H9 (cell line): Measurements from ENCODE around the gene ZNHIT1. TPM values are rescaled to one million over a fixed set of nuclear protein-coding genes. Genes with fewer than 3 reads are reported as not detected.

Experiments
- DNase-seq: peaks from one replicate; pipeline ENCODE4 v3.0.0-alpha.2; 2017
- H2AFZ ChIP-seq: one replicate; pipeline ENCODE4 v1.6.1; 2013; ENCODE audit warnings: mild to moderate bottlenecking, low read length, control low read depth, moderate library complexity
- H2AK5ac ChIP-seq: 2 replicates; pipeline ENCODE4 v1.6.1; 2013; ENCODE audit warnings: low read length, control low read depth, mixed read lengths; ENCODE audit not compliant: insufficient read length
- H2BK120ac ChIP-seq: one replicate; pipeline ENCODE4 v1.6.1; 2013; ENCODE audit warnings: low read depth, mild to moderate bottlenecking, low read length, control low read depth, inconsistent platforms; ENCODE audit not compliant: poor library complexity, severe bottlenecking
- H2BK12ac ChIP-seq: 2 replicates; pipeline ENCODE4 v1.6.1; 2013; ENCODE audit warnings: low read length, control low read depth, mixed read lengths, low read depth; ENCODE audit not compliant: insufficient read length
- H2BK15ac ChIP-seq: 2 replicates; pipeline ENCODE4 v1.6.1; 2013; ENCODE audit warnings: low read depth, low read length, control low read depth
- H2BK20ac ChIP-seq: one replicate; pipeline ENCODE4 v1.6.1; 2013; ENCODE audit warnings: low read depth, mild to moderate bottlenecking, low read length, control low read depth, inconsistent platforms; ENCODE audit not compliant: poor library complexity, severe bottlenecking
- H2BK5ac ChIP-seq: 2 replicates; pipeline ENCODE4 v1.6.1; 2013; ENCODE audit warnings: low read length, control low read depth, mixed read lengths; ENCODE audit not compliant: insufficient read length
- H3K14ac ChIP-seq: 2 replicates; pipeline ENCODE4 v1.6.1; 2013; ENCODE audit warnings: low read length, control low read depth; ENCODE audit not compliant: insufficient read depth
- H3K18ac ChIP-seq: 2 replicates; pipeline ENCODE4 v1.6.1; 2013; ENCODE audit warnings: low read depth, mild to moderate bottlenecking, mixed read lengths, low read length, control low read depth; ENCODE audit not compliant: insufficient read length
- H3K23ac ChIP-seq: 2 replicates; pipeline ENCODE4 v1.6.1; 2013; ENCODE audit warnings: low read length, control low read depth, mixed read lengths, low read depth; ENCODE audit not compliant: insufficient read length
- H3K23me2 ChIP-seq: 2 replicates; pipeline ENCODE4 v1.6.1; 2013; ENCODE audit warnings: low read depth, mild to moderate bottlenecking, mixed read lengths, low read length, control low read depth; ENCODE audit not compliant: insufficient read length, poor library complexity, severe bottlenecking
- H3K27ac ChIP-seq: 2 replicates; pipeline ENCODE4 v1.5.1; 2013; ENCODE audit warnings: low read length, control low read depth, mixed read lengths, low read depth; ENCODE audit not compliant: insufficient read length
- H3K27me3 ChIP-seq: 2 replicates; pipeline ENCODE4 v1.6.1; 2013; ENCODE audit warnings: low read length, control low read depth, inconsistent platforms; ENCODE audit not compliant: insufficient read depth
- H3K4ac ChIP-seq: 2 replicates; pipeline ENCODE4 v1.6.1; 2013; ENCODE audit warnings: low read depth, mild to moderate bottlenecking, control low read depth, inconsistent platforms, low read length, moderate library complexity
- H3K4me1 ChIP-seq: 2 replicates; pipeline ENCODE4 v1.6.1; 2013; ENCODE audit warnings: low read length, control low read depth, inconsistent platforms; ENCODE audit not compliant: insufficient read depth
- H3K4me2 ChIP-seq: 2 replicates; pipeline ENCODE4 v1.6.1; 2013; ENCODE audit warnings: low read length, control low read depth, mixed read lengths; ENCODE audit not compliant: insufficient read length, insufficient read depth
- H3K56ac ChIP-seq: 2 replicates; pipeline ENCODE4 v1.6.1; 2013; ENCODE audit warnings: low read depth, mild to moderate bottlenecking, mixed read lengths, low read length, control low read depth; ENCODE audit not compliant: insufficient read length
- H3K79me1 ChIP-seq: 2 replicates; pipeline ENCODE4 v1.6.1; 2013; ENCODE audit warnings: low read depth, mild to moderate bottlenecking, moderate library complexity, low read length, control low read depth, inconsistent platforms; ENCODE audit not compliant: insufficient read depth, poor library complexity, severe bottlenecking
- H3K79me2 ChIP-seq: 2 replicates; pipeline ENCODE4 v1.6.1; 2013; ENCODE audit warnings: low read length, control low read depth, inconsistent platforms; ENCODE audit not compliant: insufficient read depth
- H3K9ac ChIP-seq: 2 replicates; pipeline ENCODE4 v1.6.1; 2013; ENCODE audit warnings: low read length, control low read depth, mixed read lengths; ENCODE audit not compliant: insufficient read length; ENCODE audit errors: extremely low read depth
- H3K9me3 ChIP-seq: one replicate; pipeline ENCODE4 v1.6.1; 2013; ENCODE audit warnings: low read depth, low read length, inconsistent platforms; ENCODE audit not compliant: control insufficient read depth
- H3T11ph ChIP-seq: one replicate; pipeline ENCODE4 v1.6.1; 2013; ENCODE audit warnings: mild to moderate bottlenecking, low read length, control low read depth, inconsistent platforms
- H4K20me1 ChIP-seq: one replicate; pipeline ENCODE4 v1.6.1; 2013; ENCODE audit not compliant: control insufficient read depth, insufficient read length, insufficient read depth
- H4K5ac ChIP-seq: 2 replicates; pipeline ENCODE4 v1.6.1; 2013; ENCODE audit warnings: low read depth, mild to moderate bottlenecking, mixed read lengths, low read length, control low read depth; ENCODE audit not compliant: insufficient read length
- H4K8ac ChIP-seq: replicated peaks from 2 replicates; pipeline ENCODE4 v1.6.1; 2013; ENCODE audit warnings: low read length, control low read depth, mixed read lengths, low read depth; ENCODE audit not compliant: insufficient read length
- H4K91ac ChIP-seq: 2 replicates; pipeline ENCODE4 v1.6.1; 2013; ENCODE audit warnings: low read depth, mild to moderate bottlenecking, moderate library complexity, mixed read lengths, low read length, control low read depth; ENCODE audit not compliant: insufficient read length
- H3K27ac Mint-ChIP-seq, 3 experiments: 2 replicates in 2 of 3; 3 replicates in 1 of 3; pipeline ENCODE4 v1.8.0; 2020 to 2021; ENCODE audit warnings: mixed read lengths in 3 of 3, mild to moderate bottlenecking in 1 of 3, moderate library complexity in 1 of 3
- H3K27me3 Mint-ChIP-seq: 2 replicates; pipeline ENCODE4 v1.8.0; 2021; ENCODE audit warnings: low read depth, mild to moderate bottlenecking, moderate library complexity, mixed read lengths
- H3K36me3 Mint-ChIP-seq, 3 experiments: 2 replicates in 2 of 3; 3 replicates in 1 of 3; pipeline ENCODE4 v1.8.0; 2020 to 2021; ENCODE audit warnings: low read depth in 3 of 3, mixed read lengths in 3 of 3; ENCODE audit not compliant: insufficient read depth in 1 of 3
- H3K4me1 Mint-ChIP-seq, 2 experiments: 2 replicates each; pipeline ENCODE4 v1.8.0; 2020; ENCODE audit warnings: mixed read lengths in 2 of 2
- H3K4me3 Mint-ChIP-seq, 2 experiments: 2 replicates in 1 of 2; 3 replicates in 1 of 2; pipeline ENCODE4 v1.8.0; 2020 to 2021; ENCODE audit warnings: mild to moderate bottlenecking in 2 of 2, mixed read lengths in 2 of 2, moderate library complexity in 1 of 2
- H3K9me3 Mint-ChIP-seq, 2 experiments: 2 replicates in 1 of 2; 3 replicates in 1 of 2; pipeline ENCODE4 v1.8.0; 2020; ENCODE audit warnings: mild to moderate bottlenecking in 2 of 2, mixed read lengths in 2 of 2, moderate library complexity in 1 of 2
- WGBS: extraction: QIAGEN DNeasy Blood & Tissue Kit; methylation state at CpG from one replicate; pipeline ENCODE4 v1.1.7; 2013; ENCODE audit warnings: missing lambda C conversion rate, low lambda C conversion rate, mixed read lengths; ENCODE audit not compliant: insufficient read length; ENCODE audit errors: extremely low coverage; 5-methylcytosine and 5-hydroxymethylcytosine counted together
- total RNA-seq: library from RNA; stranded (reverse); gene quantifications from 2 replicates; pipeline ENCODE4 v1.2.1, GENCODE V29; 2021
- TF ChIP-seq, protein P1 (sequence below): fragments of 200-600 bp; sonication (generic); conservative IDR thresholded peaks from 3 replicates; pipeline ENCODE4 v1.8.0; 2021; ENCODE audit warnings: antibody characterized with exemption, mild to moderate bottlenecking

ZNHIT1 gene
- total RNA-seq, 1 experiment from 2014 or later = 52.7 TPM

- Histone ChIP-seq H3K9ac (no peak overlapping the region), H3K56ac (no peak overlapping the region), H3K14ac (no peak overlapping the region), H3K79me1 (no peaks in the 10 kb centered on the region), H4K8ac (no peak overlapping the region), H3T11ph (no peak overlapping the region), H2BK20ac (no peak overlapping the region), H3K4me1 (0 out of 2 replicates have a peak, but pooled peaks cover 3% of the 10 kb centered on the region), H2BK120ac (no peak overlapping the region), H3K23me2 (peaks cover 7% of the 10 kb centered on the region), H2AFZ (no peak overlapping the region), H3K27me3 (no peaks in the 10 kb centered on the region), H2BK12ac (no peak overlapping the region), H3K4me2 (peak overlapping the region; percentile 50), H2AK5ac (no peak overlapping the region), H3K27ac (no peak overlapping the region), H2BK15ac (no peak overlapping the region), H4K20me1 (no peaks in the 10 kb centered on the region), H3K4ac (no peak overlapping the region), H4K91ac (no peak overlapping the region), H3K18ac (no peak overlapping the region), H3K79me2 (no peaks in the 10 kb centered on the region), H4K5ac (no peak overlapping the region), H3K23ac (no peak overlapping the region), H2BK5ac (no peak overlapping the region), H3K9me3 (no peaks in the 10 kb centered on the region)
- H3K27ac Mint-ChIP-seq = no peak overlapping the region
- peaks cover 4 to 29% (median 9%) of the 10 kb centered on the region in 3 experiments; a peak in 6 of 7 replicates for H3K36me3 Mint-ChIP-seq
- no peaks in the 10 kb centered on the region for H3K9me3 Mint-ChIP-seq
- peaks cover 12 to 14% of the 10 kb centered on the region in 2 experiments for H3K4me1 Mint-ChIP-seq
- TF ChIP-seq, protein P1, sequence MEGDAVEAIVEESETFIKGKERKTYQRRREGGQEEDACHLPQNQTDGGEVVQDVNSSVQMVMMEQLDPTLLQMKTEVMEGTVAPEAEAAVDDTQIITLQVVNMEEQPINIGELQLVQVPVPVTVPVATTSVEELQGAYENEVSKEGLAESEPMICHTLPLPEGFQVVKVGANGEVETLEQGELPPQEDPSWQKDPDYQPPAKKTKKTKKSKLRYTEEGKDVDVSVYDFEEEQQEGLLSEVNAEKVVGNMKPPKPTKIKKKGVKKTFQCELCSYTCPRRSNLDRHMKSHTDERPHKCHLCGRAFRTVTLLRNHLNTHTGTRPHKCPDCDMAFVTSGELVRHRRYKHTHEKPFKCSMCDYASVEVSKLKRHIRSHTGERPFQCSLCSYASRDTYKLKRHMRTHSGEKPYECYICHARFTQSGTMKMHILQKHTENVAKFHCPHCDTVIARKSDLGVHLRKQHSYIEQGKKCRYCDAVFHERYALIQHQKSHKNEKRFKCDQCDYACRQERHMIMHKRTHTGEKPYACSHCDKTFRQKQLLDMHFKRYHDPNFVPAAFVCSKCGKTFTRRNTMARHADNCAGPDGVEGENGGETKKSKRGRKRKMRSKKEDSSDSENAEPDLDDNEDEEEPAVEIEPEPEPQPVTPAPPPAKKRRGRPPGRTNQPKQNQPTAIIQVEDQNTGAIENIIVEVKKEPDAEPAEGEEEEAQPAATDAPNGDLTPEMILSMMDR = no peak
- no peak for DNase-seq
- H3K4me3 Mint-ChIP-seq = peak overlapping the region; percentile 96 to 99
- H3K27me3 Mint-ChIP-seq = no peaks in the 10 kb centered on the region; the same call in 1 of the 2 replicates
- WGBS = no CpG with 5 or more reads among the region's 31 CpGs
These were observed 1.7 kb upstream of the ZNHIT1 start for GRCh38 chr7:101216001-101216859.
